CD4-positive, alpha-beta T cell (primary cell): ENCODE results near the gene HOXC9. TPM values are rescaled to one million over a fixed set of nuclear protein-coding genes. Genes with fewer than 3 reads are reported as not detected.

Experiments used
- ATAC-seq: fragments of 200-7000 bp; cut with Tn5 transposase; one replicate; pipeline ENCODE4 v1.10.0; 2022; ENCODE audit warnings: mild to moderate bottlenecking; ENCODE audit not compliant: poor library complexity
- CTCF ChIA-PET: fragments of 350-600 bp; sonication (Branson Sonifier 250); formaldehyde crosslinking; loops from one replicate; lab custom pipeline; 2021; ENCODE audit warnings: antibody characterized with exemption, inconsistent platforms; lab: Charles Lee
- POLR2A ChIA-PET: fragments of 350-600 bp; sonication (Branson Sonifier 250); formaldehyde crosslinking; loops from one replicate; lab custom pipeline; 2021; ENCODE audit warnings: antibody characterized with exemption, inconsistent platforms; lab: Charles Lee
- DNase-seq, 14 experiments: peaks; one replicate each; pipeline ENCODE4 v3.0.0-alpha.2; 2013 to 2020; ENCODE audit warnings: mixed read lengths in 2 of 14
- H3K27ac ChIP-seq, 2 donors: one replicate each; pipeline versions ENCODE4 v1.5.1 to v1.7.0; 2013; ENCODE audit warnings: low read length in 2 of 2, low read depth in 1 of 2, mild to moderate bottlenecking in 1 of 2
- H3K27me3 ChIP-seq, 2 experiments: 1 replicate in 1 of 2; 2 replicates in 1 of 2; pipeline versions ENCODE4 v1.6.1 to v1.7.0; 2013; ENCODE audit warnings: low read length in 2 of 2, control low read depth in 1 of 2, mild to moderate bottlenecking in 1 of 2, moderate library complexity in 1 of 2; ENCODE audit not compliant: insufficient read depth in 2 of 2, control insufficient read depth in 1 of 2
- H3K36me3 ChIP-seq: one replicate; pipeline ENCODE4 v1.6.1; 2013; ENCODE audit warnings: low read length, control low read depth; ENCODE audit not compliant: insufficient read depth
- H3K4me1 ChIP-seq: one replicate; pipeline ENCODE4 v1.6.1; 2013; ENCODE audit warnings: low read length, control low read depth; ENCODE audit not compliant: insufficient read depth
- H3K4me3 ChIP-seq: one replicate; pipeline ENCODE4 v1.5.1; 2013; ENCODE audit warnings: mild to moderate bottlenecking, low read length, moderate library complexity
- H3K9me3 ChIP-seq, 2 experiments: 1 replicate in 1 of 2; 2 replicates in 1 of 2; pipeline versions ENCODE4 v1.6.1 to v1.7.0; 2013; ENCODE audit warnings: low read length in 2 of 2, mild to moderate bottlenecking in 2 of 2, control low read depth in 1 of 2, moderate library complexity in 1 of 2; ENCODE audit not compliant: control insufficient read depth in 1 of 2, insufficient read depth in 1 of 2
- H3K27ac Mint-ChIP-seq: one replicate; pipeline ENCODE4 v1.8.0; 2020; ENCODE audit warnings: mixed read lengths
- H3K27me3 Mint-ChIP-seq: one replicate; pipeline ENCODE4 v1.8.0; 2021; ENCODE audit warnings: mixed read lengths
- H3K36me3 Mint-ChIP-seq: one replicate; pipeline ENCODE4 v1.8.0; 2021; ENCODE audit warnings: low read depth, mixed read lengths
- H3K4me1 Mint-ChIP-seq: one replicate; pipeline ENCODE4 v1.8.0; 2021; ENCODE audit warnings: low read depth, mixed read lengths
- H3K4me3 Mint-ChIP-seq: one replicate; pipeline ENCODE4 v1.8.0; 2020; ENCODE audit warnings: mild to moderate bottlenecking, mixed read lengths
- H3K9me3 Mint-ChIP-seq: one replicate; pipeline ENCODE4 v1.8.0; 2020; ENCODE audit warnings: mixed read lengths
- intact Hi-C, 2 experiments: fragments of 100-400 bp; cut with DNase I in 1 of 2; cut with micrococcal nuclease in 1 of 2; formaldehyde crosslinking; loops; one replicate each; pipeline versions ENCODE4 v1.15.1 to v1.9.0; 2023 to 2025; cut with DNase I, micrococcal nuclease
- microRNA-seq: library from miRNA; unstranded; fragments of <30 nt; microRNA quantifications from one replicate; pipeline ENCODE4 v1.2.0, GENCODE V29; 2021; ENCODE audit warnings: borderline microRNAs expressed, borderline replicate concordance
- total RNA-seq, 174 experiments: library from RNA in 2 of 174; stranded (reverse) in 2 of 174; gene quantifications; one replicate each; pipeline ENCODE4 v1.2.3 and lab custom pipeline; 2021 to 2026
- TF ChIP-seq, protein P1 (sequence below): fragments of 200-600 bp; IDR thresholded peaks from one replicate; pipeline ENCODE4 v1.8.0; 2022; ENCODE audit warnings: antibody characterized with exemption, mild to moderate bottlenecking

HOXC9 gene
- total RNA-seq, 2 experiments from 2014 or later = not detected

DNA sequence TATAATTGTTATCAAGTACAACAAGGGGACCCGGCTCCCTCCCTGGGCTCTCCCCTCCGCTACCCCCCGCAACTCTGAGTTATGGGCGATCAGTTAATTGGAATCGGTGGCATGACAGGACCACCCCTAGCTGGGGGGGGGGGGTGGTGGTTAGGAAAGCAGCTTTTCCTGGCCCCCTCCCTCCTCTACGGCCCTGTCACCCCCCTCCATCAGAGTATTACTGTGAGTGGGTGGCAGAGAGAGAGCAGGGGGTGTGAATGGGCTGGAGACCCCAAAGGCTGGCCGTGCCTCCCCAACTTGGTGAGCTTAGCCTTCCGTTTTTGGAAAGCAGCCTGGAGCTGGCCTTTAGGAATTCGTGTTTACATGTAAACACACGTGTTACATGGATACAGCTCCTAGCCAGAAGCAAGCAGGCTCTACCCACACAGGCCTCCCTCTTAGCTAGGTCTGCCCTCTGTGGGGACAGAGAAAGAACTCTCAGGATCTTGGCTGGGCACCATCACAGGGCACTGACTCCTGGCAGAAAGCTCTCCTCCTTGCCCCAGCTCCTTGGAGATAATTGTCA is 52.6 kb downstream of the HOXC9 start:
- TF ChIP-seq, protein P1, sequence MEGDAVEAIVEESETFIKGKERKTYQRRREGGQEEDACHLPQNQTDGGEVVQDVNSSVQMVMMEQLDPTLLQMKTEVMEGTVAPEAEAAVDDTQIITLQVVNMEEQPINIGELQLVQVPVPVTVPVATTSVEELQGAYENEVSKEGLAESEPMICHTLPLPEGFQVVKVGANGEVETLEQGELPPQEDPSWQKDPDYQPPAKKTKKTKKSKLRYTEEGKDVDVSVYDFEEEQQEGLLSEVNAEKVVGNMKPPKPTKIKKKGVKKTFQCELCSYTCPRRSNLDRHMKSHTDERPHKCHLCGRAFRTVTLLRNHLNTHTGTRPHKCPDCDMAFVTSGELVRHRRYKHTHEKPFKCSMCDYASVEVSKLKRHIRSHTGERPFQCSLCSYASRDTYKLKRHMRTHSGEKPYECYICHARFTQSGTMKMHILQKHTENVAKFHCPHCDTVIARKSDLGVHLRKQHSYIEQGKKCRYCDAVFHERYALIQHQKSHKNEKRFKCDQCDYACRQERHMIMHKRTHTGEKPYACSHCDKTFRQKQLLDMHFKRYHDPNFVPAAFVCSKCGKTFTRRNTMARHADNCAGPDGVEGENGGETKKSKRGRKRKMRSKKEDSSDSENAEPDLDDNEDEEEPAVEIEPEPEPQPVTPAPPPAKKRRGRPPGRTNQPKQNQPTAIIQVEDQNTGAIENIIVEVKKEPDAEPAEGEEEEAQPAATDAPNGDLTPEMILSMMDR = no peak
- H3K27ac ChIP-seq = no peak overlapping the region
- H3K4me1 ChIP-seq = peaks cover 43% of the 10 kb centered on the region
- Mint-ChIP-seq H3K27ac (no peak overlapping the region), H3K9me3 (no peaks in the 10 kb centered on the region), H3K36me3 (no peaks in the 10 kb centered on the region), H3K27me3 (peaks cover 95% of the 10 kb centered on the region), H3K4me3 (no peak overlapping the region), H3K4me1 (peaks cover 44% of the 10 kb centered on the region)
- H3K4me3 ChIP-seq = no peak overlapping the region
- DNase-seq = no peak
- H3K27me3 ChIP-seq = peaks cover 75 to 88% of the 10 kb centered on the region in 2 experiments
- no peaks in the 10 kb centered on the region for H3K36me3 ChIP-seq
- ChIA-PET CTCF (interaction anchor here (0.5 to 1.2 kb wide), 3 partner anchors 20 to 1932 kb away, joined by 3 to 4 read pairs (median 4); no protein-coding TSS in a partner anchor), POLR2A (interaction anchor here (0.6 to 1.6 kb wide), 3 partner anchors 37 to 326 kb away, joined by 3 to 4 read pairs (median 4); no protein-coding TSS in a partner anchor)
- intact Hi-C loops = no loop called here
- ATAC-seq = peak; percentile 19
- peaks cover 0 to 15% of the 10 kb centered on the region in 2 experiments for H3K9me3 ChIP-seq

Small RNAs within 50 kb of the gene (microRNA-seq; reads per million reads assigned to microRNA genes)
- gene MIR196A2 (1.0 reads per million), gene MIR615 (not detected)

Other genes with a start within 250 kb of the HOXC9 start
- gene CISTR, start 248.2 kb upstream of the HOXC9 start, total RNA-seq = not detected
- gene HOXC13, start 61.3 kb upstream of the HOXC9 start, total RNA-seq = not detected
- gene HOXC12, start 45.3 kb upstream of the HOXC9 start, total RNA-seq = not detected
- not detected for gene HOXC11, start 27.0 kb upstream of the HOXC9 start, total RNA-seq
- not detected for gene HOTAIR, start 25.2 kb upstream of the HOXC9 start, total RNA-seq
- gene HOXC10, start 15.0 kb upstream of the HOXC9 start, total RNA-seq = not detected
- gene HOXC8, start 8.8 kb downstream of the HOXC9 start, total RNA-seq = not detected
- gene HOXC6, start 28.3 kb downstream of the HOXC9 start, total RNA-seq = not detected
- gene HOXC5, start 32.9 kb downstream of the HOXC9 start, total RNA-seq = not detected
- gene HOXC4, start 53.7 kb downstream of the HOXC9 start, total RNA-seq = not detected
- 1 to 10 TPM; 2.4 to 3.7 TPM for gene SMUG1, start 188.8 kb downstream of the HOXC9 start, total RNA-seq